ENCODE data around the gene SFMBT1.

DNA sequence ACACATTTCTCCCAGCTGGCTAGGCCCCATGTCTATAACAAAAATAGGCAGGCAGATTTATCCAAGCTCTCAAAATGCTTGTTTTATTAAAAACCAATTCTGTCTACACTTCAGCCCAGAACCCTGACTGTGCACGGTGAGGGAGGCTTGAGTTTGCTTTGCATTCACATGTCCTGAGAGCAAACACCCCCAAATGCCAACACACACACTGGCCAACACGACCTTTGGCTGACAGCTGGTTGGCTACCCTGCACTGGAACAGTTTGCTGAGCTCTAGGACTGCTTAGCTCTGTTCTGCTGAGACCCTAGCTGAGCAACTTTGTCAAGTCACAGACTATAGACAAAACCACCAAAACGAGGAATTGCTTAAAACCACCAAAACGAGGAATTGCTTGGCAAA, 152.2 kb downstream of the SFMBT1 start:
- TF ChIP-seq, protein P1, sequence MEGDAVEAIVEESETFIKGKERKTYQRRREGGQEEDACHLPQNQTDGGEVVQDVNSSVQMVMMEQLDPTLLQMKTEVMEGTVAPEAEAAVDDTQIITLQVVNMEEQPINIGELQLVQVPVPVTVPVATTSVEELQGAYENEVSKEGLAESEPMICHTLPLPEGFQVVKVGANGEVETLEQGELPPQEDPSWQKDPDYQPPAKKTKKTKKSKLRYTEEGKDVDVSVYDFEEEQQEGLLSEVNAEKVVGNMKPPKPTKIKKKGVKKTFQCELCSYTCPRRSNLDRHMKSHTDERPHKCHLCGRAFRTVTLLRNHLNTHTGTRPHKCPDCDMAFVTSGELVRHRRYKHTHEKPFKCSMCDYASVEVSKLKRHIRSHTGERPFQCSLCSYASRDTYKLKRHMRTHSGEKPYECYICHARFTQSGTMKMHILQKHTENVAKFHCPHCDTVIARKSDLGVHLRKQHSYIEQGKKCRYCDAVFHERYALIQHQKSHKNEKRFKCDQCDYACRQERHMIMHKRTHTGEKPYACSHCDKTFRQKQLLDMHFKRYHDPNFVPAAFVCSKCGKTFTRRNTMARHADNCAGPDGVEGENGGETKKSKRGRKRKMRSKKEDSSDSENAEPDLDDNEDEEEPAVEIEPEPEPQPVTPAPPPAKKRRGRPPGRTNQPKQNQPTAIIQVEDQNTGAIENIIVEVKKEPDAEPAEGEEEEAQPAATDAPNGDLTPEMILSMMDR (IDR thresholded peaks at IDR 0.05; ENCODE audit: insufficient read depth, low read depth, low read length), result no peak
- TF ChIP-seq EZH2 (IDR thresholded peaks at IDR 0.05; ENCODE audit: insufficient read depth, low read length), result no peak
